Trophoblast cell (in vitro differentiated cells and primary cell): Measurements from ENCODE around the gene PLA2G4C.
A peak's percentile ranks its signal among the peaks of the same experiment; 100 is the strongest.
"Not testable (repeated sequence)": the region's sequence is repeated elsewhere in the genome, so short reads cannot be mapped to it uniquely, and the experiment has no call there.

ENCODE experiments used
- DNase-seq, 2 donors: peaks; one replicate each; pipeline ENCODE4 v3.0.0-alpha.2; 2016
- H2AFZ ChIP-seq: 2 replicates; pipeline ENCODE4 v1.6.1; 2013; ENCODE audit warnings: low read length, moderate library complexity, mild to moderate bottlenecking; ENCODE audit not compliant: insufficient read depth, poor library complexity
- H2AK5ac ChIP-seq: 2 replicates; pipeline ENCODE4 v1.6.1; 2013; ENCODE audit warnings: mild to moderate bottlenecking, low read length
- H2BK120ac ChIP-seq: 2 replicates; pipeline ENCODE4 v1.6.1; 2013; ENCODE audit warnings: low read length, mild to moderate bottlenecking, moderate library complexity; ENCODE audit not compliant: insufficient read depth, poor library complexity
- H2BK12ac ChIP-seq: 2 replicates; pipeline ENCODE4 v1.6.1; 2013; ENCODE audit warnings: mild to moderate bottlenecking, low read length, moderate library complexity
- H2BK5ac ChIP-seq: 2 replicates; pipeline ENCODE4 v1.6.1; 2013; ENCODE audit warnings: low read length, low read depth, moderate library complexity, mild to moderate bottlenecking; ENCODE audit not compliant: poor library complexity
- H3K14ac ChIP-seq: 2 replicates; pipeline ENCODE4 v1.6.1; 2013; ENCODE audit warnings: mild to moderate bottlenecking, low read length
- H3K18ac ChIP-seq: 2 replicates; pipeline ENCODE4 v1.6.1; 2013; ENCODE audit warnings: mild to moderate bottlenecking, low read length
- H3K23ac ChIP-seq: 2 replicates; pipeline ENCODE4 v1.6.1; 2013; ENCODE audit warnings: low read length
- H3K27ac ChIP-seq: 2 replicates; pipeline ENCODE4 v1.5.1; 2013; ENCODE audit warnings: low read depth, mild to moderate bottlenecking, inconsistent platforms, low read length, moderate library complexity
- H3K27me3 ChIP-seq: 2 replicates; pipeline ENCODE4 v1.6.1; 2013; ENCODE audit warnings: inconsistent platforms, mild to moderate bottlenecking, low read length, moderate library complexity; ENCODE audit not compliant: insufficient read depth
- H3K36me3 ChIP-seq, 2 experiments: 1 replicate in 1 of 2; 2 replicates in 1 of 2; pipeline ENCODE4 v1.6.1; 2013; ENCODE audit warnings: low read length in 2 of 2, mild to moderate bottlenecking in 2 of 2, moderate library complexity in 1 of 2; ENCODE audit not compliant: insufficient read depth in 2 of 2, control insufficient read depth in 1 of 2
- H3K4ac ChIP-seq: 2 replicates; pipeline ENCODE4 v1.6.1; 2013; ENCODE audit warnings: low read depth, mild to moderate bottlenecking, low read length, moderate library complexity
- H3K4me1 ChIP-seq, 2 experiments: 1 replicate in 1 of 2; 2 replicates in 1 of 2; pipeline ENCODE4 v1.6.1; 2013; ENCODE audit warnings: low read length in 2 of 2, mild to moderate bottlenecking in 2 of 2, moderate library complexity in 1 of 2; ENCODE audit not compliant: insufficient read depth in 2 of 2, control insufficient read depth in 1 of 2
- H3K4me2 ChIP-seq: 2 replicates; pipeline ENCODE4 v1.6.1; 2013; ENCODE audit warnings: inconsistent platforms, mild to moderate bottlenecking, low read length, moderate library complexity
- H3K4me3 ChIP-seq: 2 replicates; pipeline ENCODE4 v1.5.1; 2013; ENCODE audit warnings: mild to moderate bottlenecking, low read depth, low read length, inconsistent platforms
- H3K79me1 ChIP-seq: one replicate; pipeline ENCODE4 v1.6.1; 2013; ENCODE audit warnings: low read length
- H3K79me2 ChIP-seq: 2 replicates; pipeline ENCODE4 v1.6.1; 2013; ENCODE audit warnings: low read length, mild to moderate bottlenecking; ENCODE audit not compliant: control insufficient read depth, insufficient read depth, poor library complexity
- H3K9ac ChIP-seq: 2 replicates; pipeline ENCODE4 v1.6.1; 2013; ENCODE audit warnings: mild to moderate bottlenecking, low read length
- H3K9me3 ChIP-seq: 2 replicates; pipeline ENCODE4 v1.6.1; 2013; ENCODE audit warnings: low read depth, mild to moderate bottlenecking, control low read depth, inconsistent platforms, low read length; ENCODE audit not compliant: insufficient read depth
- H4K12ac ChIP-seq: 2 replicates; pipeline ENCODE4 v1.6.1; 2013; ENCODE audit warnings: low read depth, mild to moderate bottlenecking, low read length, moderate library complexity
- H4K8ac ChIP-seq: 2 replicates; pipeline ENCODE4 v1.6.1; 2013; ENCODE audit warnings: low read depth, mild to moderate bottlenecking, low read length, moderate library complexity
- H4K91ac ChIP-seq: one replicate; pipeline ENCODE4 v1.6.1; 2013; ENCODE audit warnings: low read depth, mild to moderate bottlenecking, low read length, moderate library complexity
- WGBS: extraction: QIAGEN DNeasy Blood & Tissue Kit; methylation state at CpG from one replicate; pipeline ENCODE4 v1.1.7; 2013; ENCODE audit warnings: missing lambda C conversion rate; ENCODE audit not compliant: insufficient read length, insufficient coverage; ENCODE audit errors: extremely low coverage; 5-methylcytosine and 5-hydroxymethylcytosine counted together

PLA2G4C gene

GRCh38 chr19:48091111-48091718 lies 19.4 kb downstream of the PLA2G4C start:
- H3K18ac ChIP-seq, H3K79me2 ChIP-seq, H2AFZ ChIP-seq: not testable (repeated sequence)

GRCh38 chr19:48090281-48090802 lies 20.3 kb downstream of the PLA2G4C start:
- no peaks in the 10 kb centered on the region for H3K79me2 ChIP-seq
- H2AK5ac ChIP-seq, result no peak overlapping the region
- H2BK12ac ChIP-seq, result no peak overlapping the region
- no peak overlapping the region for H3K14ac ChIP-seq
- H3K9ac ChIP-seq, result no peak overlapping the region
- no peak overlapping the region for H4K12ac ChIP-seq
- H4K8ac ChIP-seq, result no peak overlapping the region
- no peak overlapping the region for H3K4me2 ChIP-seq
- H3K18ac ChIP-seq, result no peak overlapping the region
- H3K4ac ChIP-seq, result no peak overlapping the region
- peaks cover 2% of the 10 kb centered on the region for H3K9me3 ChIP-seq
- H2BK5ac ChIP-seq, result no peak overlapping the region
- no peaks in the 10 kb centered on the region for H3K36me3 ChIP-seq
- no peaks in the 10 kb centered on the region for H3K27me3 ChIP-seq
- no peaks in the 10 kb centered on the region for H3K4me1 ChIP-seq
- no peak overlapping the region for H4K91ac ChIP-seq
- H3K27ac ChIP-seq, result no peak overlapping the region
- no peak overlapping the region for H2BK120ac ChIP-seq
- H2AFZ ChIP-seq, result no peak overlapping the region
- H3K4me3 ChIP-seq, result no peak overlapping the region
- H3K23ac ChIP-seq, result no peak overlapping the region
- no peaks in the 10 kb centered on the region for H3K79me1 ChIP-seq
- WGBS, result no CpG with 5 or more reads among the region's 5 CpGs
- DNase-seq, result no peak

More at GRCh38 chr19:48091111-48091718, 19.4 kb downstream of the PLA2G4C start:
- not testable (repeated sequence) for H3K4me1 ChIP-seq, H2BK120ac ChIP-seq, DNase-seq, H4K8ac ChIP-seq, H3K27ac ChIP-seq, H3K79me1 ChIP-seq, H3K9me3 ChIP-seq, H4K12ac ChIP-seq, H3K4me3 ChIP-seq, H2BK12ac ChIP-seq, H3K36me3 ChIP-seq, H3K4ac ChIP-seq, H3K23ac ChIP-seq, H3K14ac ChIP-seq, H3K27me3 ChIP-seq, H2AK5ac ChIP-seq, H2BK5ac ChIP-seq, H3K9ac ChIP-seq, H3K4me2 ChIP-seq, H4K91ac ChIP-seq
- WGBS, result no CpG with 5 or more reads among the region's 13 CpGs

- H3K79me2 ChIP-seq, H3K79me1 ChIP-seq, H2AK5ac ChIP-seq, H3K4me3 ChIP-seq, H4K12ac ChIP-seq, H3K23ac ChIP-seq, DNase-seq, H3K27me3 ChIP-seq, H2AFZ ChIP-seq, H3K18ac ChIP-seq, H3K9ac ChIP-seq, H4K8ac ChIP-seq, H3K36me3 ChIP-seq, H3K9me3 ChIP-seq, H3K4ac ChIP-seq, H3K14ac ChIP-seq, H2BK5ac ChIP-seq, H3K4me2 ChIP-seq, H4K91ac ChIP-seq, H2BK12ac ChIP-seq, H2BK120ac ChIP-seq, H3K27ac ChIP-seq, H3K4me1 ChIP-seq: not testable (repeated sequence)
- WGBS, result no CpG with 5 or more reads among the region's 6 CpGs
Observed at GRCh38 chr19:48088991-48089390, 21.6 kb downstream of the PLA2G4C start.

DNA sequence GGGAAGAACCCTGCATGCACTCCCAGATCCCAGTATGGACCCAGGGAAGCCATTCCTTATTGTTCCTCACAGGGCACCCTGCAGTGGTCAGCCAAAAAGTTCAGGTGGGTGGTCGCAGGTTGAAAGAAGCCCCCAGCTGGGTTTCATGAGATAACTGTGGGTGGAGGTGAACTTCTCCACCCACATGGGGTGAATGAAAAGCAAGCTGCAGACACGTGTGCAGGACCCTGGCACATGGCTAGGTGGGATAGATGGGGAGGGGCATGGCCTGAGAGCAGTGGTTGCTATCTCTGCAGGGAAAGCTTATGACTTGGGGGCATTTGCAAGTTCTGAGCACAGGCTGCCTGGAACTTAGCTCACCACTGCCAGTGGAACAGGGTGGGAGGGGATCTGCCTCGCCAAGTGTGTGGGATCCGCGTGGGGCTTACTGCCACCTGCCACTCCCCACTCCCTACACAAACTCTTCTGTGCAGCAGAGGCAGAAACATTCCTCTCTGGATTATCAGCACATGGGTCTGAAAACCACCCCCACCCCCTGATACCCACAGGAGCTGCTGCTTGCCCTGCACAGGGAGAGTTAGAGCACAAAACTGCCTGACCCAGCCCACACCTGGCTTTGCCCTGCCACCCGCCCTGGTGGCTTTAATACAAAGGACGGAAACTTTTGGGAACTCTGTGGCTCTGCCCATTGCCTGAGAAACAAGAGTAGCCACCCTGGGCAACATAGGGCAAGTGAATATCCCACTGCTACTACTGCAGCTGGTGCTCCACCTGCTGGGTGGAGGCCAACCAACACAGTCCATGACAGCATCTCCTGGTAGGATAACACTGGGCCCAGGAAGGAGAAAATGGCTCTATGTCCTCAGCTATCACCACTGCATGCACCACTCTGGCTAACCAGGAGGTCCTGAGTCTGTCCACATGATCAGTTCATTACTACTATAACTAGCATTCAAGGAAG lies 24.4 kb downstream of the PLA2G4C start:
- Histone ChIP-seq H2AFZ (no peak overlapping the region), H3K79me2 (no peaks in the 10 kb centered on the region), H3K27ac (no peak overlapping the region), H2AK5ac (no peak overlapping the region), H4K12ac (no peak overlapping the region), H2BK120ac (no peak overlapping the region), H3K4me2 (no peak overlapping the region), H3K27me3 (no peaks in the 10 kb centered on the region), H4K91ac (no peak overlapping the region), H3K9me3 (peaks cover 2% of the 10 kb centered on the region), H3K9ac (no peak overlapping the region), H4K8ac (no peak overlapping the region), H3K23ac (no peak overlapping the region), H3K36me3 (no peaks in the 10 kb centered on the region), H3K4ac (no peak overlapping the region), H3K14ac (no peak overlapping the region), H3K4me1 (no peaks in the 10 kb centered on the region), H2BK5ac (no peak overlapping the region), H2BK12ac (no peak overlapping the region), H3K79me1 (no peaks in the 10 kb centered on the region), H3K18ac (no peak overlapping the region), H3K4me3 (no peak overlapping the region)
- no CpG with 5 or more reads among the region's 7 CpGs for WGBS
- peak in 1 of 2 donors; percentile 10 for DNase-seq
